CD4-positive, CD25-positive, alpha-beta regulatory T cell (primary cell): ENCODE results near the gene CARD9. TPM values are rescaled to one million over a fixed set of nuclear protein-coding genes. Genes with fewer than 3 reads are reported as not detected.
A peak's percentile ranks its signal among the peaks of the same experiment; 100 is the strongest.
"Not testable (repeated sequence)": the region's sequence is repeated elsewhere in the genome, so short reads cannot be mapped to it uniquely, and the experiment has no call there.

Experiments
- ATAC-seq, 2 donors: fragments of 150-1000 bp; cut with Tn5 transposase; one replicate each; pipeline ENCODE4 v1.10.0; 2021; ENCODE audit warnings: low read depth in 2 of 2, moderate number of reproducible peaks in 2 of 2, moderate library complexity in 1 of 2
- DNase-seq, 3 donors: peaks; one replicate each; pipeline versions ENCODE4 v3.0.0 to v3.0.0-alpha.2; 2012 to 2022; ENCODE audit warnings: mixed read lengths in 1 of 3
- H3K27ac ChIP-seq: one replicate; pipeline ENCODE4 v1.7.0; 2013; ENCODE audit warnings: mild to moderate bottlenecking, low read length; ENCODE audit not compliant: insufficient read depth, poor library complexity, severe bottlenecking
- H3K27me3 ChIP-seq: one replicate; pipeline ENCODE4 v1.7.0; 2013; ENCODE audit warnings: low read length; ENCODE audit not compliant: control insufficient read depth, insufficient read depth
- H3K36me3 ChIP-seq: one replicate; pipeline ENCODE4 v1.7.0; 2013; ENCODE audit warnings: mild to moderate bottlenecking, low read length, moderate library complexity; ENCODE audit not compliant: control insufficient read depth, insufficient read depth
- H3K4me1 ChIP-seq: 2 replicates; pipeline ENCODE4 v1.7.0; 2013; ENCODE audit warnings: mild to moderate bottlenecking, low read length; ENCODE audit not compliant: insufficient read depth, control insufficient read depth, poor library complexity, severe bottlenecking
- H3K4me3 ChIP-seq: one replicate; pipeline ENCODE4 v1.7.0; 2013; ENCODE audit warnings: low read depth, mild to moderate bottlenecking, low read length, moderate library complexity
- H3K9me3 ChIP-seq, 2 experiments: 1 replicate in 1 of 2; 2 replicates in 1 of 2; pipeline ENCODE4 v1.7.0; 2013; ENCODE audit warnings: low read length in 2 of 2, mild to moderate bottlenecking in 1 of 2, moderate library complexity in 1 of 2; ENCODE audit not compliant: control insufficient read depth in 2 of 2
- H3K27ac Mint-ChIP-seq, 3 donors: one replicate each; pipeline ENCODE4 v1.8.0; 2020 to 2022; ENCODE audit warnings: mild to moderate bottlenecking in 3 of 3, mixed read lengths in 3 of 3, moderate library complexity in 2 of 3
- H3K27me3 Mint-ChIP-seq: one replicate; pipeline ENCODE4 v1.8.0; 2022; ENCODE audit warnings: mild to moderate bottlenecking, mixed read lengths
- H3K36me3 Mint-ChIP-seq: one replicate; pipeline ENCODE4 v1.8.0; 2020; ENCODE audit warnings: mixed read lengths
- H3K4me1 Mint-ChIP-seq, 4 donors: one replicate each; pipeline ENCODE4 v1.8.0; 2020 to 2022; ENCODE audit warnings: mixed read lengths in 4 of 4, mild to moderate bottlenecking in 1 of 4
- H3K4me3 Mint-ChIP-seq, 4 donors: one replicate each; pipeline ENCODE4 v1.8.0; 2020 to 2022; ENCODE audit warnings: mild to moderate bottlenecking in 4 of 4, mixed read lengths in 4 of 4, moderate library complexity in 3 of 4
- H3K9me3 Mint-ChIP-seq, 7 donors: one replicate each; pipeline ENCODE4 v1.8.0; 2020 to 2022; ENCODE audit warnings: mixed read lengths in 7 of 7, mild to moderate bottlenecking in 3 of 7, moderate library complexity in 2 of 7
- polyA plus RNA-seq, 4 donors: library from polyadenylated mRNA; unstranded; fragments of 300-500 nt; fragmentation: Illumina TruSeq; gene quantifications; one replicate each; pipeline ENCODE4 v1.2.3, GENCODE V29; 2021
- total RNA-seq: library from RNA; stranded (reverse); gene quantifications from one replicate; pipeline ENCODE4 v1.2.3, GENCODE V29; 2022

Gene CARD9
- total and polyA plus RNA-seq, 5 donors from 2014 or later: 0.23 to 0.82 (median 0.35) TPM

DNA sequence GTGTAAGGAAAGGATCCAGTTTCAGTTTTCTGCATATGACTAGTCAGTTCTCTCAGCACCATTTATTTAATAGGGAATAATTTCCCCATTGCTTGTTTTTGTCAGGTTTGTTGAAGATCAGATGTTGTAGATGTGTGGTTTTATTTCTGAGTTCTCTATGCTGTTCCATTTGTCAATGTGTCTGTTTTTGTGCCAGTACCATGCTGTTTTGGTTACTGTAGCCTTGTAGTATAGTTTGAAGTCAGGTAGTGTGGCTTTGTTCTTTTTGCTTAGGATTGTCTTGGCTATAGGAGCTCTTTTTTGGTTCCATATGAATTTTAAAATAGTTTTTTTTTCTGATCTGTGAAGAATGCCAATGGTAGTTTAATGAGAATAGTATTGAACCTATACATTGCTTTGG, 52.5 kb downstream of the CARD9 start:
- H3K27ac ChIP-seq, H3K27me3 Mint-ChIP-seq: not testable (repeated sequence)
- H3K27ac Mint-ChIP-seq: peak overlapping the region in 1 of 3 donors; percentile 18

GRCh38 chr9:136319955-136320354, 53.5 kb downstream of the CARD9 start:
- ATAC-seq, H3K27me3 ChIP-seq, H3K27me3 Mint-ChIP-seq, DNase-seq, H3K4me3 Mint-ChIP-seq, H3K9me3 ChIP-seq, H3K4me3 ChIP-seq, H3K27ac ChIP-seq, H3K9me3 Mint-ChIP-seq, H3K27ac Mint-ChIP-seq, H3K36me3 Mint-ChIP-seq, H3K36me3 ChIP-seq, H3K4me1 ChIP-seq, H3K4me1 Mint-ChIP-seq: not testable (repeated sequence)

More for the DNA sequence above, 52.5 kb downstream of the CARD9 start:
- not testable (repeated sequence) for H3K4me1 ChIP-seq, H3K36me3 Mint-ChIP-seq, H3K9me3 ChIP-seq, ATAC-seq, H3K4me1 Mint-ChIP-seq, H3K4me3 ChIP-seq, DNase-seq, H3K4me3 Mint-ChIP-seq, H3K27me3 ChIP-seq, H3K36me3 ChIP-seq, H3K9me3 Mint-ChIP-seq

DNA sequence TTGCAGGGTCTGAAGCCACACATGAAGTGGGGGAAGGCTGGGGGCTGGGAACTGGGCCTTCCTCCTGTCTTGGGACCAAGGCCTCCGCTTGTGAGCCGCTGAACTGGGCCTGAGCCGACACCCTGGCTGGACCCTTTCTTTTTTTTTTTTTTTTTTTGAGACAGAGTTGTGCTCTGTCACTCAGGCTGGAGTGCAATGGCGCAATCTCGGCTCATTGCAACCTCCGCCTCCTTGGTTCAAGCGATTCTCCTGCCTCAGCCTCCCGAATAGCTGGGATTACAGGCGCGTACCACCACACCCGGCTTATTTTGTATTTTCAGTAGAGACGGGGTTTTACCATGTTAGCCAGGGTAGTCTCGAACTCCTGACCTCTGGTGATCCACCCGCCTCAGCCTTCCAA, 54.2 kb downstream of the CARD9 start:
- H3K27me3 Mint-ChIP-seq, ATAC-seq, H3K9me3 Mint-ChIP-seq: not testable (repeated sequence)

DNA sequence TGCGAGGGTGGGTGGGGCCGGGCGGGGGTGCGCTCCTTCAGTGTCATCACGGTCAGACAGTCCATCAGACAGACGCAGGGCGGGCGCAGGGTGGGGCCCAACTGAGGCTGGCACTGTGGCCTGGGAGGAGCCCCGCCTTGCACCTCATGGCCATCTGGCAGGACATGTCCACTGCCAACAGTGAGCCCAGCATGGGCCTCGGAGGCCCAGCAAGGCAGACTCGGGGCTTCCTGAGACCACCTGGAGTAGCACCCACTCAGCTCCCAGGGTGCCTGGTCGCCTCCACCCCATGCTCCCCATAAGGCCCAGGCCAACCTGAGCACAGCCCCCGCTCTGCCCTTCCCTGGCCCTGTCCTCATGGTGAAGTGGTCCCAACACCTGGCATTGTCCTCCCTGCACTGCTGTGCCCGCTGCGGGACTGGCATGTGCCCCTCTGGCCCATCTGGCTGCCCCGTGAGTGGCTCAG, 54.7 kb downstream of the CARD9 start:
- H3K36me3 Mint-ChIP-seq: no peaks in the 10 kb centered on the region
- no peak overlapping the region for H3K27ac ChIP-seq
- peaks cover 2 to 8% of the 10 kb centered on the region in 2 experiments for H3K9me3 ChIP-seq
- DNase-seq (no peak), ATAC-seq (no peak)
- no peaks in the 10 kb centered on the region for H3K4me1 Mint-ChIP-seq
- no peaks in the 10 kb centered on the region for H3K27me3 ChIP-seq
- no peak overlapping the region for H3K27ac Mint-ChIP-seq
- peaks cover 4% of the 10 kb centered on the region for H3K27me3 Mint-ChIP-seq
- H3K9me3 Mint-ChIP-seq: peaks cover 0 to 2% (median 0%) of the 10 kb centered on the region in 7 donors
- no peaks in the 10 kb centered on the region for H3K4me1 ChIP-seq
- no peak overlapping the region for H3K4me3 ChIP-seq
- no peaks in the 10 kb centered on the region for H3K36me3 ChIP-seq
- H3K4me3 Mint-ChIP-seq: no peak overlapping the region

More for the DNA sequence above, 54.2 kb downstream of the CARD9 start:
- H3K36me3 ChIP-seq, DNase-seq, H3K4me1 Mint-ChIP-seq, H3K27ac Mint-ChIP-seq, H3K27me3 ChIP-seq, H3K27ac ChIP-seq, H3K4me3 Mint-ChIP-seq, H3K4me1 ChIP-seq, H3K9me3 ChIP-seq, H3K4me3 ChIP-seq, H3K36me3 Mint-ChIP-seq: not testable (repeated sequence)

GRCh38 chr9:136318111-136318775, 55.2 kb downstream of the CARD9 start:
- no peak overlapping the region for H3K27ac ChIP-seq
- Mint-ChIP-seq H3K4me3 (no peak overlapping the region), H3K36me3 (no peaks in the 10 kb centered on the region), H3K9me3 (peaks cover 0 to 2% (median 0%) of the 10 kb centered on the region in 7 donors), H3K27ac (no peak overlapping the region), H3K27me3 (peaks cover 4% of the 10 kb centered on the region), H3K4me1 (no peaks in the 10 kb centered on the region)
- H3K27me3 ChIP-seq: no peaks in the 10 kb centered on the region
- DNase-seq (no peak), ATAC-seq (no peak)
- H3K4me3 ChIP-seq: no peak overlapping the region
- H3K9me3 ChIP-seq: peaks cover 2 to 8% of the 10 kb centered on the region in 2 experiments
- H3K4me1 ChIP-seq: no peaks in the 10 kb centered on the region
- no peaks in the 10 kb centered on the region for H3K36me3 ChIP-seq

DNA sequence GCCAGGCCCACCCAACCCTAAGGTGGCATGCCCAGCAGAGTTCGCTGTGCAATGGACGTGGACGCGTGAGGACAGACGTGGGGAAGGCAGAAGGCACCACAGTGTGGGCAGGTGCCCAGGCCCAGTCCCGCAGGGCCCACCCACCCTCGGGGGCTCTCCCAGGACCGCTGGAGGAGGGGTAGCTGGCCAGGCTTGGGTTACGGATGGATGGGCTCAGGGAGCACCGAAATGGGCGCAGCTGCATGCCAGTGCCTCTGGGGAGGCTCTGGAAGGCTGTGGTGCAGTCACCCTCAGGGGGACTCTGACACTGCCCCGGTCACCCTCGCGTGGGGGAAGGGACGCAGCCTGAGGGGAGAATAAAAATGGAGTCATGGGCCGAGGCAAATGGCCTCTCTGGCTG, 55.8 kb downstream of the CARD9 start:
- DNase-seq: no peak
- H3K4me3 Mint-ChIP-seq: no peak overlapping the region
- H3K36me3 Mint-ChIP-seq: no peaks in the 10 kb centered on the region
- Histone ChIP-seq H3K4me3 (no peak overlapping the region), H3K36me3 (no peaks in the 10 kb centered on the region), H3K27me3 (no peaks in the 10 kb centered on the region), H3K9me3 (peaks cover 2 to 8% of the 10 kb centered on the region in 2 experiments), H3K4me1 (no peaks in the 10 kb centered on the region), H3K27ac (no peak overlapping the region)
- peaks cover 4% of the 10 kb centered on the region for H3K27me3 Mint-ChIP-seq
- H3K27ac Mint-ChIP-seq: no peak overlapping the region
- ATAC-seq: no peak
- no peaks in the 10 kb centered on the region for H3K4me1 Mint-ChIP-seq
- peaks cover 0 to 2% (median 0%) of the 10 kb centered on the region in 7 donors for H3K9me3 Mint-ChIP-seq

GRCh38 chr9:136316896-136317676, 56.4 kb downstream of the CARD9 start:
- peaks cover 2 to 8% of the 10 kb centered on the region in 2 experiments for H3K9me3 ChIP-seq
- no peak for ATAC-seq
- no peaks in the 10 kb centered on the region for H3K4me1 Mint-ChIP-seq
- no peak overlapping the region for H3K4me3 ChIP-seq
- H3K4me3 Mint-ChIP-seq: no peak overlapping the region
- H3K9me3 Mint-ChIP-seq: peaks cover 0 to 2% (median 0%) of the 10 kb centered on the region in 7 donors
- no peak for DNase-seq
- no peak overlapping the region for H3K27ac Mint-ChIP-seq
- no peaks in the 10 kb centered on the region for H3K27me3 ChIP-seq
- no peaks in the 10 kb centered on the region for H3K36me3 Mint-ChIP-seq
- H3K36me3 ChIP-seq: no peaks in the 10 kb centered on the region
- no peaks in the 10 kb centered on the region for H3K4me1 ChIP-seq
- H3K27ac ChIP-seq: no peak overlapping the region
- peaks cover 2% of the 10 kb centered on the region for H3K27me3 Mint-ChIP-seq
